GM12875 (cell line): ENCODE results near the gene GATA1.

Experiments
- H3K4me3 ChIP-seq: one replicate; pipeline ENCODE4 v1.5.1; 2011; ENCODE audit warnings: low read depth, low read length, control low read depth
- CTCF ChIP-seq: IDR thresholded peaks from 2 replicates; pipeline ENCODE4 v1.5.1; 2011; ENCODE audit warnings: low read depth, mild to moderate bottlenecking, control low read depth, inconsistent platforms, low read length, moderate library complexity, borderline replicate concordance; ENCODE audit not compliant: insufficient read depth

GATA1 gene

GRCh38 chrX:48784726-48785125 is 1.7 kb upstream of the GATA1 start:
- no peak for TF ChIP-seq CTCF
- H3K4me3 ChIP-seq, result no peak overlapping the region

DNA sequence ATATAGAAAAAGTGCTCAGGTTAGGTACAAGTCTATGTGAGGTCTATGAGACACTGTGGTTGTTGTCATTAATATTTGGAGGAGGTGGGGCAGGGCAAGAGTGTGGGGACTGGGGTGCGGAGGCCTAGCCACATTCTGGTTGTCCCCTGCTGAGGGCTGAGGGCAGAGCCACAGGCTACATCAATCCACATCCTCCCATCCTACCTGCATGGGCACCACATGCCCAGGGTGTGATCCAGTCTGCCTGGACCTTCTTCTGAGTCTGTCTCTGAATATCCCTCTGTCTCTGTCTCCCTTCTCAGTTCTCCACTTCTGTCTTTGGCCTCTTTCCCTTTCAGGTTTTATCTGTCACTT is 1.2 kb upstream of the GATA1 start:
- no peak for TF ChIP-seq CTCF

DNA sequence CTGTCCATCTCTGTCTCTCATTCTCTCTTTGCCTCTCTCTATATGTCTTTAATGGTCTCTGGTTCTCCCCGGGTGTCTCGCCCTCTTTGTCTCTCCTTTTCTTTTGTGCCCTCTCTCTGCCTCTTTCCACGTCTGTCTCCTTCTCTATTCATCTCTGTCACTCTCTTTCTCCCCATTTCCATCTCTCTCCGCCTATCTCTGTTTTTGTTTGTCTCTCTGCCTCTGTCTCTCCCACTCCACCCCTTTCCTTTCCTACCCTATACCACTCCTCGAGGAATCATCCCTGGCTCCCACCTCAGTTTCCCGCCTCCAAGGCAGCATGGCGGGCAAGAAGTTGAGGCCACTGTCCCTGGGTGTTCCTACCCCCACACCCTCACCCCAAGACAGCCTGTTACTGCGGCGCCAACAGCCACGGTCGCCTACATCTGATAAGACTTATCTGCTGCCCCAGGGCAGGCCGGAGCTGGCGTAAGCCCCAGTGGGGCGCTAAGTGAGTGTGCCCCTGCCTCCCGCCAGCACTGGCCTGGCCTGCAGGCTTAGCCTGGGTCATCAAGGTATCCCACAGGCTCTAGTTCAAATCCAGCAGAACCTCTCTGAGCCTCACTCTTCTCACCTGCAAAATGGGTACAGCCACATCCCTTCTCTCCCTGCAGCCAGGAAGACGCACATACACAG is 713 bp upstream of the GATA1 start:
- no peak for TF ChIP-seq CTCF
- no peak overlapping the region for H3K4me3 ChIP-seq

More for the DNA sequence above, 1.2 kb upstream of the GATA1 start:
- no peak overlapping the region for H3K4me3 ChIP-seq

DNA sequence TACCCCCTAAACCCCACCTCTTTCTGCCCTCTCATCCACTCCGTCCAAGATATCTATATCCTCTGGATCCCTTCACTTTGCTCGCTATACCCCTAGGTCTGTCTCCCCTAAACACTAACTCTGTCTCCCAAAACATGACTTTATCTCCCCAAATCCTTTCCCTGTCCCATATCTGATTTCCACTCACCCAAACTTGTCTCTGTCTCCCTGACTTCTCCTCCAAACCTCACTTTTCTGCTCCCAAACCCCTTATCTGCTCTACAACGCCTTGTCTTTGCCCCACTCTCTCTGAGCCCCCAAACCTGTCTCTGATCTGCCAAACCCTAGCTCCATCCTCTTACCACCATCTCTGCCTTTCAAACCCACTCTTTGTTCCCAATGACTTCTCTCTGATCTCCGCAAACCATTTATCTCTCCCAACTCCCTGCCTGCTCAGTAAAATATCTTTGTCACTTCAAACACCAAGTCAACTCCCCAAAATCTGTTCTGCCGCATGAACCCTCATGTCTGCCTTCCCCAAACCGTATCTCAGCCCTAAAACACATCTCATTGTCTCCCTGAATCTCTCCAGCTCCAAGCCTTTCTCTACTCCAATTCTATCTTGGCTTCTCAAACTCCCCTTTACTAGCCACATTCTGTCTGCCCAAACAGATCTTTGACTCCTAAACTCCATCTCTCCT is 575 bp downstream of the GATA1 start:
- no peak for TF ChIP-seq CTCF
- no peak overlapping the region for H3K4me3 ChIP-seq

DNA sequence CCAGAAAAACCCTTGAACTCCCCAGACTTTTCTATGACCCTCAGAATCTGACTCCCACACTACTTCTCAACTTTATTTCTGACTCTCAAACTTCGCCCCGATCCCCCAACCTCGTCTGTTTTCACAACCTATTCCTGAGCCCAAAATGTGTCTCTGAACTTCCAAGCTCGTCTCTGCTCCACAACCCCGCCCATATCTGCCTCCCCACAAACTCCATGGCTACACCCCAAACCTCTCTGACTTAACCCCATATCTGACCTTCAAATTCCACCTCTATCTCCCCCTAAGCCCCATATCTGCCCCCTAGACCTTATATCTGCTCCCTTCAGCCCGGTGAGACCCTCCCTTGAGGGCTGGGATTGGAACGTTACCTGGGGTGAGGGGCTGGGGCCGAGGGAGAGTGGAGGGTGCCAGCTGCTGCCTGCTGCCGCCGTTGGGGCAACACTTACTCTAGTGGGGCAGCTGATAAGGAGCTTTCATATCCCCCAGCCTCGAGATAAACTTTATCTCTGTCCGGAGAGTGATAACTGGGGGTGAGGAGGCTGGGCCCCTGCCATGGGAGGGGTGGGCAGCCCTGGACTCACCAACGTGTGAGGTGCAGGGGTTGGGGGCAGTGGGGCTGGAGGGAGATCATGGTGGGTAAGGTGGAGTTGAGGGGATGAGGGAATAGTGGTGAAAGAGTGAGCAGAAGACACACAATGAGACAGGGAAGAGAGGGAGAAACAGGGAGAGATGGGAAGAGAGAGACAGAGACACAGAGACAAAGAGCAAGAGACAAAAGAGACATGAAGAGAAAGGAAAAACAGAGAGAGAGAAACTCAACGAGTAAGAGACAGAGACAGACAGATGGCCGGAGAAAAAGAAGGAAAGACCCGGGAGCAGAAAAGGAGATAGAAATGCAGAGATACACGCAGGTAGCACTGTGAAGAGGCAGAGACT is 1.4 kb downstream of the GATA1 start:
- TF ChIP-seq CTCF, result no peak
- H3K4me3 ChIP-seq, result no peak overlapping the region

GRCh38 chrX:48789366-48790220 is 3.2 kb downstream of the GATA1 start:
- no peak for TF ChIP-seq CTCF

More at GRCh38 chrX:48789366-48790220, 3.2 kb downstream of the GATA1 start:
- no peak overlapping the region for H3K4me3 ChIP-seq
